ENCODE measurements around the gene SPACA4. TPM values are rescaled to one million over a fixed set of nuclear protein-coding genes. Genes with fewer than 3 reads are reported as not detected.
A peak's percentile ranks its signal among the peaks of the same experiment; 100 is the strongest.

The SPACA4 gene
- polyA plus RNA-seq, 3 donors = 0.26 TPM; not detected in 2

- DNase-seq (ENCODE audit: extremely low read depth in 1 of 11, low read depth in 9 of 11, low spot score in 4 of 11) = no peak
Measured at GRCh38 chr19:48616041-48616436, 9.5 kb downstream of the SPACA4 start.

- no peak for DNase-seq (ENCODE audit: extremely low read depth in 1 of 11, low read depth in 9 of 11, low spot score in 4 of 11)
Measured at GRCh38 chr19:48616491-48617056, 10.0 kb downstream of the SPACA4 start.

GRCh38 chr19:48617146-48617937 is 10.8 kb downstream of the SPACA4 start:
- no peak for DNase-seq (ENCODE audit: extremely low read depth in 1 of 11, low read depth in 9 of 11, low spot score in 4 of 11)

- DNase-seq (ENCODE audit: extremely low read depth in 1 of 11, low read depth in 9 of 11, low spot score in 4 of 11) = no peak
Measured at GRCh38 chr19:48618278-48618915, 11.9 kb downstream of the SPACA4 start.

- peak; percentile 95 to 99 (median 99) for DNase-seq (ENCODE audit: extremely low read depth in 1 of 11, low read depth in 9 of 11, low spot score in 4 of 11)
Measured at GRCh38 chr19:48618916-48619691, 12.6 kb downstream of the SPACA4 start, which contains the start of the genes RPL18 and SPHK2. Gene RPL18, minus strand, starts transcription at chr19:48619178. Its CDS starts 35 bp downstream, at chr19:48619143. Gene SPHK2, plus strand, starts transcription at chr19:48619506. Its CDS starts 1,009 bp downstream, at chr19:48620515.

GRCh38 chr19:48619692-48620585 is 13.4 kb downstream of the SPACA4 start:
- DNase-seq (ENCODE audit: extremely low read depth in 1 of 11, low read depth in 9 of 11, low spot score in 4 of 11) = no peak

- no peak for DNase-seq (ENCODE audit: extremely low read depth in 1 of 11, low read depth in 9 of 11, low spot score in 4 of 11)
Measured at GRCh38 chr19:48623556-48624066, 17.1 kb downstream of the SPACA4 start.

GRCh38 chr19:48624067-48624594 is 17.6 kb downstream of the SPACA4 start:
- DNase-seq (ENCODE audit: extremely low read depth in 1 of 11, low read depth in 9 of 11, low spot score in 4 of 11) = peak; percentile 88 to 98 (median 97)

GRCh38 chr19:48624791-48625723 is 18.5 kb downstream of the SPACA4 start:
- DNase-seq (ENCODE audit: extremely low read depth in 1 of 11, low read depth in 9 of 11, low spot score in 4 of 11) = no peak

GRCh38 chr19:48625891-48626327 is 19.4 kb downstream of the SPACA4 start:
- DNase-seq (ENCODE audit: extremely low read depth in 1 of 11, low read depth in 9 of 11, low spot score in 4 of 11) = no peak

- no peak for DNase-seq (ENCODE audit: extremely low read depth in 1 of 11, low read depth in 9 of 11, low spot score in 4 of 11)
Measured at GRCh38 chr19:48627201-48627864, 20.8 kb downstream of the SPACA4 start.

- DNase-seq (ENCODE audit: extremely low read depth in 1 of 11, low read depth in 9 of 11, low spot score in 4 of 11) = no peak
Measured at GRCh38 chr19:48627865-48628314, 21.3 kb downstream of the SPACA4 start.

- no peak for DNase-seq (ENCODE audit: extremely low read depth in 1 of 11, low read depth in 9 of 11, low spot score in 4 of 11)
Measured at GRCh38 chr19:48628486-48629296, 22.1 kb downstream of the SPACA4 start.

- no peak for DNase-seq (ENCODE audit: extremely low read depth in 1 of 11, low read depth in 9 of 11, low spot score in 4 of 11)
Measured at GRCh38 chr19:48629297-48629598, 22.7 kb downstream of the SPACA4 start.

- no peak for DNase-seq (ENCODE audit: extremely low read depth in 1 of 11, low read depth in 9 of 11, low spot score in 4 of 11)
Measured at GRCh38 chr19:48629599-48630295, 23.2 kb downstream of the SPACA4 start.
